Colonic mucosa (tissue), 4 donors: ENCODE measurements around the gene SLCO3A1. TPM values are rescaled to one million over a fixed set of nuclear protein-coding genes. Genes with fewer than 3 reads are reported as not detected.

Experiments used
- DNase-seq: peaks from one replicate; pipeline ENCODE4 v3.0.0-alpha.2; 2020
- H3K27ac ChIP-seq: fragments of 200-600 bp; one replicate; pipeline ENCODE4 v1.8.0; 2021
- H3K27me3 ChIP-seq: fragments of 200-600 bp; one replicate; pipeline ENCODE4 v1.8.0; 2021
- H3K36me3 ChIP-seq: fragments of 200-600 bp; one replicate; pipeline ENCODE4 v1.8.0; 2021
- H3K4me1 ChIP-seq: fragments of 200-600 bp; one replicate; pipeline ENCODE4 v1.8.0; 2021; ENCODE audit warnings: mild to moderate bottlenecking
- H3K4me3 ChIP-seq: fragments of 200-600 bp; one replicate; pipeline ENCODE4 v1.8.0; 2021
- H3K9ac ChIP-seq, 2 donors: one replicate each; pipeline ENCODE4 v1.7.0; 2013; ENCODE audit warnings: control low read depth in 2 of 2, low read depth in 2 of 2, low read length in 2 of 2
- H3K9me3 ChIP-seq: fragments of 200-600 bp; one replicate; pipeline ENCODE4 v1.8.0; 2021
- intact Hi-C: fragments of 100-400 bp; cut with DNase I; formaldehyde crosslinking; loops from one replicate; pipeline ENCODE4 v1.14.1; 2022
- total RNA-seq, 2 donors: library from RNA; stranded (reverse); fragmentation: NEBNext Ultra II Directional in 1 of 2; extraction: Animal tissue kit (Norgen Biotek cat#: 25700) in 1 of 2; gene quantifications; one replicate each; pipeline ENCODE4 v1.2.1, GENCODE V29; 2021
- TF ChIP-seq, protein P1 (sequence below): fragments of 200-600 bp; IDR thresholded peaks from one replicate; pipeline ENCODE4 v1.8.0; 2022; ENCODE audit warnings: antibody characterized with exemption, mild to moderate bottlenecking
- donor health status: healthy.
- donor health status: DM: no; HTN: no; CAD: no.
- donor health status: DM: no; HTN: no; CAD: no.

SLCO3A1 gene
- total RNA-seq, 2 donors from 2014 or later, result 11.4 to 24.6 TPM

DNA sequence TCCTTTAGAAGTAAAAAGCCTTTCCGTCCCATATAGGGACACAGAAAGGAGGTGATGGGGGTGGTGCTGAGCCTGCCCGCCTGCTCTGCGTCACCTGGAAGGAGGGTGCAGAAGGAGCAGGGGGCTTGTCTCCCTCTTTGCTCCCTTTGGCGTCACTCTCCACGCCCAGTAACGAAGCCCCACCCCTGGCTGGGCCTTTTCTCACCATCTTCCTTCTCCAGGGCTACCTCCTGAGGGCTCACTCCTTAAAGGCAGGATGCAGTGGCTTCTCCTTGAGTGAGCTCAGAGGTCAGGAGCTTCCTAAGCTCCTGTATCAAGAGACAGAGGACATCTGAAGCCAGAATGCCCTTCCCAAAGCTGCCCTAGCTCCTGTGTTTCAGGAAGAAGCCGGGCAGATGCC lies 31.5 kb downstream of the SLCO3A1 start:
- H3K27me3 ChIP-seq, result no peaks in the 10 kb centered on the region
- H3K9ac ChIP-seq, result no peak overlapping the region
- H3K4me3 ChIP-seq, result no peak overlapping the region
- TF ChIP-seq, protein P1, sequence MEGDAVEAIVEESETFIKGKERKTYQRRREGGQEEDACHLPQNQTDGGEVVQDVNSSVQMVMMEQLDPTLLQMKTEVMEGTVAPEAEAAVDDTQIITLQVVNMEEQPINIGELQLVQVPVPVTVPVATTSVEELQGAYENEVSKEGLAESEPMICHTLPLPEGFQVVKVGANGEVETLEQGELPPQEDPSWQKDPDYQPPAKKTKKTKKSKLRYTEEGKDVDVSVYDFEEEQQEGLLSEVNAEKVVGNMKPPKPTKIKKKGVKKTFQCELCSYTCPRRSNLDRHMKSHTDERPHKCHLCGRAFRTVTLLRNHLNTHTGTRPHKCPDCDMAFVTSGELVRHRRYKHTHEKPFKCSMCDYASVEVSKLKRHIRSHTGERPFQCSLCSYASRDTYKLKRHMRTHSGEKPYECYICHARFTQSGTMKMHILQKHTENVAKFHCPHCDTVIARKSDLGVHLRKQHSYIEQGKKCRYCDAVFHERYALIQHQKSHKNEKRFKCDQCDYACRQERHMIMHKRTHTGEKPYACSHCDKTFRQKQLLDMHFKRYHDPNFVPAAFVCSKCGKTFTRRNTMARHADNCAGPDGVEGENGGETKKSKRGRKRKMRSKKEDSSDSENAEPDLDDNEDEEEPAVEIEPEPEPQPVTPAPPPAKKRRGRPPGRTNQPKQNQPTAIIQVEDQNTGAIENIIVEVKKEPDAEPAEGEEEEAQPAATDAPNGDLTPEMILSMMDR, result no peak
- no peaks in the 10 kb centered on the region for H3K4me1 ChIP-seq
- H3K36me3 ChIP-seq, result no peaks in the 10 kb centered on the region
- no peak overlapping the region for H3K27ac ChIP-seq
- H3K9me3 ChIP-seq, result no peaks in the 10 kb centered on the region
- intact Hi-C loops, result no loop called here
- no peak for DNase-seq

DNA sequence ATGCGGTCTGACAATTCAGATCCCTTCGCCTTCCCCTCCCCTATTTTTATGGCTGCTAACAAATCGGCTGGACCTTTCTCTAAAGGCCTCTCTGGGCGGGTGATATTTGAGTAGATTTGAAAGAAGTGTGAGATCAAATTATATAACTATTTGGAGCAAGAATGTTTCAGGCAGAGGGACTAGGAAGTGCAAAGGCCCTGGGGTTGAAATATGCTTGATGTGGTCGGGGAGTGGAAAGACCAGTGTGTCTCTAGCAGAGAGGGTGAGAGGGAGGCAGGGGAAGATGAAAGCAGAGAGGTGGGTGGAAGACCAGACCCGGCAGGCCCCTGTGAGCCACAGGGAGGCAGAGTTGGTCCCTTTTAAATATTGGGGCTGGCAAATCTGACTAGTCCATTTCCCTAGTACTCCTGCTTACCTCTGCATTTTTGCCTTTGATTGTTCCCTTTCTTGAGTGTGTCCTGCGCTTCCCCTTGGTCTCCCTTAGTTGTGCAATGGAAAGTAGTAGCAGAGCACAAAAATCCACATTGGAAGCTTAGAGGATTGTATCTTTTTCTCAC lies 32.3 kb downstream of the SLCO3A1 start:
- no peaks in the 10 kb centered on the region for H3K36me3 ChIP-seq
- no peak overlapping the region for H3K4me3 ChIP-seq
- TF ChIP-seq, protein P1, result no peak
- no peaks in the 10 kb centered on the region for H3K4me1 ChIP-seq
- H3K9ac ChIP-seq, result no peak overlapping the region
- no peaks in the 10 kb centered on the region for H3K27me3 ChIP-seq
- intact Hi-C loops, result no loop called here
- no peak overlapping the region for H3K27ac ChIP-seq
- no peaks in the 10 kb centered on the region for H3K9me3 ChIP-seq
- DNase-seq, result no peak

DNA sequence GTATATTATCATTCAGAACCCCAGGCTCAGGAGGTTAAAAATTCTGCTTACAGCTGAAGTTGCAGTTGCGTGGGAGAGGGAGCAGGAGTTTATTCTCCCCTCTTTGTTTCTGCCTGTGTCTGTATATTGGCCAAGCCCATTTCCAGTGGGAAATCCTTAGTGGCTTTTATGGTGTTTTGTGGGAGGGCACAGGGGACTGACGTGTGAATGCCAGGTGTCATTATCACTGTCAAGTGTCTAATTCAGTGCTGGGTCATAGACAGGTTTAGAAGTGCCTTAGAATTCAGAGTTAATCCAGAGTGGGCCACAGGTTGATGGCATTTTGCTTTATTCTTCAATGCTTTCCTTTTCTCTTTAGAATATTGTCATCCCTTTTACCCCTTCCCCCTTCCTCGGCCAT lies 33.4 kb downstream of the SLCO3A1 start:
- H3K4me1 ChIP-seq, result no peaks in the 10 kb centered on the region
- no peaks in the 10 kb centered on the region for H3K36me3 ChIP-seq
- intact Hi-C loops, result no loop called here
- no peaks in the 10 kb centered on the region for H3K9me3 ChIP-seq
- no peak overlapping the region for H3K27ac ChIP-seq
- TF ChIP-seq, protein P1, result no peak
- DNase-seq, result no peak
- H3K9ac ChIP-seq, result no peak overlapping the region
- H3K27me3 ChIP-seq, result no peaks in the 10 kb centered on the region
- no peak overlapping the region for H3K4me3 ChIP-seq

DNA sequence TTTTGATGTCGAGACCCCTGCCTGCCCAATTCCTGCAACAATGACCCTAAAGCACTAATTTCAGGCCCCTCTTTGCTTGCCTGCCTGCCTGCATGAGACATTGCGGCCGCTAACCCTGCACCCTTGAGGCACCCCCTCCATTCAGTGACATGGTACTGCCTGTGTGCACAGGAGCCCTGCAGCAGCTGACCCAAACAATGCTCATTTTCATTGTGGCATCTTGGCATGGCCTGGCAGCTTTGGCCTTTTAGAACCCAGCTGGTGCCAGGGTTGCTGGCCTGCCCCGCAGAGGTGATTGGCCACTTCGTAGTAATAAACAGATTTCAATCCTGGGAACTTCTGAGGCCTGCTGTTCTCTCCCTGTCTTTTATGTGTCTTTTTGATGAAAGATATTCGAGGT lies 33.8 kb downstream of the SLCO3A1 start:
- Histone ChIP-seq H3K9ac (no peak overlapping the region), H3K36me3 (no peaks in the 10 kb centered on the region), H3K4me1 (no peaks in the 10 kb centered on the region), H3K9me3 (no peaks in the 10 kb centered on the region), H3K4me3 (no peak overlapping the region), H3K27ac (no peak overlapping the region), H3K27me3 (no peaks in the 10 kb centered on the region)
- intact Hi-C loops, result no loop called here
- TF ChIP-seq, protein P1, result no peak
- no peak for DNase-seq

DNA sequence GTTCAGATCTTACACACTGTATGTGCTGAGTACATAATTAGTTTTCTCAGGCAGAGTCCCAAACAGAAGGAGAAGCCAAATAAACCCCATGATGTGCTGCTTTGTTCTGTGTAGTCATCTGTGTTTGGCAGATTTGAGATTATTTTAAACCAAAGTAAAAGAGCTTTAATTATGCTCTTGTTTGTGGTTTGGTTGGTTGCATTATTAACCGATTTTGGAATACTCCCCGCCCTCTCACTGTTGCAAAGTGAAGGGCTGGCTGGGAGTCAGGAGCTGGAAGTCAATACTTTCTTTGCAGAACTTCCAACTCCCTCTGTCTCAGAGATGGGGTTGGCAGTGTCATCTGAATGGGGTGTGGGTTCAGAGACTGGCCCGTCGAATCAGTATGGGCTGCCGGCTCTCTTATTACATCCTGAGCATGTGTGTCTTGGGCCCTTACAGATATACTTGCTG lies 34.4 kb downstream of the SLCO3A1 start:
- TF ChIP-seq, protein P1, result no peak
- intact Hi-C loops, result no loop called here
- no peak overlapping the region for H3K27ac ChIP-seq
- H3K9me3 ChIP-seq, result no peaks in the 10 kb centered on the region
- H3K4me1 ChIP-seq, result no peaks in the 10 kb centered on the region
- no peak for DNase-seq
- H3K9ac ChIP-seq, result no peak overlapping the region
- H3K36me3 ChIP-seq, result no peaks in the 10 kb centered on the region
- no peak overlapping the region for H3K4me3 ChIP-seq
- H3K27me3 ChIP-seq, result no peaks in the 10 kb centered on the region
